Measurements from ENCODE around the gene TBL1X.

TBL1X gene

GRCh38 chrX:9682456-9682855 lies 217.6 kb downstream of the TBL1X start:
- no peak overlapping the region for H3K4me3 ChIP-seq (ENCODE audit: insufficient read depth, low read depth, low read length)
- WGBS, 2 experiments, result 73 to 78% methylated on average over 10 of the region's 10 CpGs
- H3K9me3 ChIP-seq (ENCODE audit: control insufficient read depth, low read length), result no peaks in the 10 kb centered on the region
- no peaks in the 10 kb centered on the region for H3K4me1 ChIP-seq (ENCODE audit: control insufficient read depth, insufficient read depth, low read length)
- no peaks in the 10 kb centered on the region for H3K36me3 ChIP-seq (ENCODE audit: control insufficient read depth, insufficient read depth, low read length)
- no peak overlapping the region for H3K27ac ChIP-seq (ENCODE audit: insufficient read depth, low read depth, low read length, poor library complexity, severe bottlenecking)
- H3K27me3 ChIP-seq (ENCODE audit: control insufficient read depth, insufficient read depth, low read length, poor library complexity, severe bottlenecking), result no peaks in the 10 kb centered on the region

GRCh38 chrX:9682861-9683260 lies 218.0 kb downstream of the TBL1X start:
- WGBS, 2 experiments, result 91 to 92% methylated on average over 6 of the region's 6 CpGs
- no peaks in the 10 kb centered on the region for H3K9me3 ChIP-seq (ENCODE audit: control insufficient read depth, low read length)
- H3K4me1 ChIP-seq (ENCODE audit: control insufficient read depth, insufficient read depth, low read length), result no peaks in the 10 kb centered on the region
- no peak overlapping the region for H3K4me3 ChIP-seq (ENCODE audit: insufficient read depth, low read depth, low read length)
- no peaks in the 10 kb centered on the region for H3K27me3 ChIP-seq (ENCODE audit: control insufficient read depth, insufficient read depth, low read length, poor library complexity, severe bottlenecking)
- H3K27ac ChIP-seq (ENCODE audit: insufficient read depth, low read depth, low read length, poor library complexity, severe bottlenecking), result no peak overlapping the region
- no peaks in the 10 kb centered on the region for H3K36me3 ChIP-seq (ENCODE audit: control insufficient read depth, insufficient read depth, low read length)

- Histone ChIP-seq H3K27me3 (ENCODE audit: control insufficient read depth, insufficient read depth, low read length, poor library complexity, severe bottlenecking) (no peaks in the 10 kb centered on the region), H3K36me3 (ENCODE audit: control insufficient read depth, insufficient read depth, low read length) (no peaks in the 10 kb centered on the region), H3K4me1 (ENCODE audit: control insufficient read depth, insufficient read depth, low read length) (no peaks in the 10 kb centered on the region), H3K4me3 (ENCODE audit: insufficient read depth, low read depth, low read length) (no peak overlapping the region), H3K9me3 (ENCODE audit: control insufficient read depth, low read length) (no peaks in the 10 kb centered on the region), H3K27ac (ENCODE audit: insufficient read depth, low read depth, low read length, poor library complexity, severe bottlenecking) (no peak overlapping the region)
- WGBS, 2 experiments, result 92 to 95% methylated on average over 9 of the region's 9 CpGs
Measured at GRCh38 chrX:9683350-9683749, 218.5 kb downstream of the TBL1X start.

GRCh38 chrX:9687899-9688298 lies 223.0 kb downstream of the TBL1X start:
- H3K4me1 ChIP-seq (ENCODE audit: control insufficient read depth, insufficient read depth, low read length), result no peaks in the 10 kb centered on the region
- no peaks in the 10 kb centered on the region for H3K9me3 ChIP-seq (ENCODE audit: control insufficient read depth, low read length)
- no peaks in the 10 kb centered on the region for H3K27me3 ChIP-seq (ENCODE audit: control insufficient read depth, insufficient read depth, low read length, poor library complexity, severe bottlenecking)
- H3K27ac ChIP-seq (ENCODE audit: insufficient read depth, low read depth, low read length, poor library complexity, severe bottlenecking), result no peak overlapping the region
- no peak overlapping the region for H3K4me3 ChIP-seq (ENCODE audit: insufficient read depth, low read depth, low read length)
- peaks cover 6% of the 10 kb centered on the region for H3K36me3 ChIP-seq (ENCODE audit: control insufficient read depth, insufficient read depth, low read length)
- 96 to 98% methylated on average over 27 of the region's 27 CpGs for WGBS, 2 experiments

- Histone ChIP-seq H3K4me3 (ENCODE audit: insufficient read depth, low read depth, low read length) (no peak overlapping the region), H3K36me3 (ENCODE audit: control insufficient read depth, insufficient read depth, low read length) (peaks cover 11% of the 10 kb centered on the region), H3K4me1 (ENCODE audit: control insufficient read depth, insufficient read depth, low read length) (no peaks in the 10 kb centered on the region), H3K27me3 (ENCODE audit: control insufficient read depth, insufficient read depth, low read length, poor library complexity, severe bottlenecking) (no peaks in the 10 kb centered on the region), H3K27ac (ENCODE audit: insufficient read depth, low read depth, low read length, poor library complexity, severe bottlenecking) (no peak overlapping the region), H3K9me3 (ENCODE audit: control insufficient read depth, low read length) (no peaks in the 10 kb centered on the region)
- WGBS, 2 experiments, result 96 to 97% methylated on average over 24 of the region's 24 CpGs
Measured at GRCh38 chrX:9688833-9689232, 224.0 kb downstream of the TBL1X start.

- WGBS, 2 experiments, result 96% methylated on average over 5 of the region's 5 CpGs
- H3K4me3 ChIP-seq (ENCODE audit: insufficient read depth, low read depth, low read length), result no peak overlapping the region
- no peaks in the 10 kb centered on the region for H3K9me3 ChIP-seq (ENCODE audit: control insufficient read depth, low read length)
- H3K27me3 ChIP-seq (ENCODE audit: control insufficient read depth, insufficient read depth, low read length, poor library complexity, severe bottlenecking), result no peaks in the 10 kb centered on the region
- no peak overlapping the region for H3K27ac ChIP-seq (ENCODE audit: insufficient read depth, low read depth, low read length, poor library complexity, severe bottlenecking)
- peaks cover 12% of the 10 kb centered on the region for H3K36me3 ChIP-seq (ENCODE audit: control insufficient read depth, insufficient read depth, low read length)
- H3K4me1 ChIP-seq (ENCODE audit: control insufficient read depth, insufficient read depth, low read length), result no peaks in the 10 kb centered on the region
Measured at GRCh38 chrX:9690046-9690445, 225.2 kb downstream of the TBL1X start.

GRCh38 chrX:9693307-9694001 lies 228.6 kb downstream of the TBL1X start:
- H3K4me1 ChIP-seq (ENCODE audit: control insufficient read depth, insufficient read depth, low read length), result no peaks in the 10 kb centered on the region
- WGBS, 2 experiments, result 95 to 97% methylated on average over 9 to 10 of the region's 12 CpGs
- peaks cover 11% of the 10 kb centered on the region for H3K36me3 ChIP-seq (ENCODE audit: control insufficient read depth, insufficient read depth, low read length)
- no peaks in the 10 kb centered on the region for H3K9me3 ChIP-seq (ENCODE audit: control insufficient read depth, low read length)
- no peaks in the 10 kb centered on the region for H3K27me3 ChIP-seq (ENCODE audit: control insufficient read depth, insufficient read depth, low read length, poor library complexity, severe bottlenecking)
- H3K27ac ChIP-seq (ENCODE audit: insufficient read depth, low read depth, low read length, poor library complexity, severe bottlenecking), result no peak overlapping the region
- H3K4me3 ChIP-seq (ENCODE audit: insufficient read depth, low read depth, low read length), result no peak overlapping the region

GRCh38 chrX:9698576-9698975 lies 233.7 kb downstream of the TBL1X start:
- Histone ChIP-seq H3K36me3 (ENCODE audit: control insufficient read depth, insufficient read depth, low read length) (peaks cover 7% of the 10 kb centered on the region), H3K4me3 (ENCODE audit: insufficient read depth, low read depth, low read length) (no peak overlapping the region), H3K27me3 (ENCODE audit: control insufficient read depth, insufficient read depth, low read length, poor library complexity, severe bottlenecking) (no peaks in the 10 kb centered on the region), H3K4me1 (ENCODE audit: control insufficient read depth, insufficient read depth, low read length) (no peaks in the 10 kb centered on the region), H3K9me3 (ENCODE audit: control insufficient read depth, low read length) (no peaks in the 10 kb centered on the region), H3K27ac (ENCODE audit: insufficient read depth, low read depth, low read length, poor library complexity, severe bottlenecking) (no peak overlapping the region)
- WGBS, 2 experiments, result 95 to 96% methylated on average over 12 of the region's 12 CpGs

GRCh38 chrX:9700555-9700954 lies 235.7 kb downstream of the TBL1X start:
- Histone ChIP-seq H3K4me1 (ENCODE audit: control insufficient read depth, insufficient read depth, low read length) (no peaks in the 10 kb centered on the region), H3K27me3 (ENCODE audit: control insufficient read depth, insufficient read depth, low read length, poor library complexity, severe bottlenecking) (no peaks in the 10 kb centered on the region), H3K27ac (ENCODE audit: insufficient read depth, low read depth, low read length, poor library complexity, severe bottlenecking) (no peak overlapping the region), H3K4me3 (ENCODE audit: insufficient read depth, low read depth, low read length) (no peak overlapping the region), H3K9me3 (ENCODE audit: control insufficient read depth, low read length) (no peaks in the 10 kb centered on the region), H3K36me3 (ENCODE audit: control insufficient read depth, insufficient read depth, low read length) (peaks cover 4% of the 10 kb centered on the region)
- WGBS, 2 experiments, result 92 to 94% methylated on average over 15 of the region's 15 CpGs

GRCh38 chrX:9701790-9702189 lies 236.9 kb downstream of the TBL1X start:
- Histone ChIP-seq H3K27ac (ENCODE audit: insufficient read depth, low read depth, low read length, poor library complexity, severe bottlenecking) (no peak overlapping the region), H3K9me3 (ENCODE audit: control insufficient read depth, low read length) (no peaks in the 10 kb centered on the region), H3K27me3 (ENCODE audit: control insufficient read depth, insufficient read depth, low read length, poor library complexity, severe bottlenecking) (no peaks in the 10 kb centered on the region), H3K36me3 (ENCODE audit: control insufficient read depth, insufficient read depth, low read length) (peaks cover 4% of the 10 kb centered on the region), H3K4me1 (ENCODE audit: control insufficient read depth, insufficient read depth, low read length) (no peaks in the 10 kb centered on the region), H3K4me3 (ENCODE audit: insufficient read depth, low read depth, low read length) (no peak overlapping the region)
- WGBS, 2 experiments, result 97 to 98% methylated on average over 12 of the region's 12 CpGs

- H3K36me3 ChIP-seq (ENCODE audit: control insufficient read depth, insufficient read depth, low read length), result peaks cover 4% of the 10 kb centered on the region
- 93 to 97% methylated on average over 14 of the region's 14 CpGs for WGBS, 2 experiments
- no peaks in the 10 kb centered on the region for H3K27me3 ChIP-seq (ENCODE audit: control insufficient read depth, insufficient read depth, low read length, poor library complexity, severe bottlenecking)
- H3K27ac ChIP-seq (ENCODE audit: insufficient read depth, low read depth, low read length, poor library complexity, severe bottlenecking), result no peak overlapping the region
- no peaks in the 10 kb centered on the region for H3K9me3 ChIP-seq (ENCODE audit: control insufficient read depth, low read length)
- no peaks in the 10 kb centered on the region for H3K4me1 ChIP-seq (ENCODE audit: control insufficient read depth, insufficient read depth, low read length)
- no peak overlapping the region for H3K4me3 ChIP-seq (ENCODE audit: insufficient read depth, low read depth, low read length)
Measured at GRCh38 chrX:9703406-9703805, 238.5 kb downstream of the TBL1X start.
